ENCODE data around the gene OSBPL7.

- TF ChIP-seq CTCF (IDR thresholded peaks at IDR 0.05) (no peak), POLR2A (IDR thresholded peaks at IDR 0.05) (no peak)
Observed at GRCh38 chr17:47810200-47810821, 11.3 kb downstream of the OSBPL7 start.

Measured in esophagus squamous epithelium (tissue), 4 donors.